Astrocyte of the spinal cord (primary cell): ENCODE results near the gene SYCP2L.

Experiments
- DNase-seq: peaks from one replicate; pipeline ENCODE4 v3.0.0; 2011; ENCODE audit warnings: low read depth, low spot score
- H3K4me3 ChIP-seq: 2 replicates; pipeline ENCODE4 v1.5.1; 2011; ENCODE audit warnings: low read depth, mild to moderate bottlenecking, low read length, moderate library complexity
- in situ Hi-C: cut with HindIII; loops from 2 replicates; pipeline ENCODE4 v1.10.0; 2017; ENCODE audit warnings: low sequenced_read_pairs
- TF ChIP-seq, protein P1 (sequence below): IDR thresholded peaks from 2 replicates; pipeline ENCODE4 v1.5.1; 2012; ENCODE audit warnings: low read depth, mild to moderate bottlenecking, low read length, inconsistent platforms

The SYCP2L gene

DNA sequence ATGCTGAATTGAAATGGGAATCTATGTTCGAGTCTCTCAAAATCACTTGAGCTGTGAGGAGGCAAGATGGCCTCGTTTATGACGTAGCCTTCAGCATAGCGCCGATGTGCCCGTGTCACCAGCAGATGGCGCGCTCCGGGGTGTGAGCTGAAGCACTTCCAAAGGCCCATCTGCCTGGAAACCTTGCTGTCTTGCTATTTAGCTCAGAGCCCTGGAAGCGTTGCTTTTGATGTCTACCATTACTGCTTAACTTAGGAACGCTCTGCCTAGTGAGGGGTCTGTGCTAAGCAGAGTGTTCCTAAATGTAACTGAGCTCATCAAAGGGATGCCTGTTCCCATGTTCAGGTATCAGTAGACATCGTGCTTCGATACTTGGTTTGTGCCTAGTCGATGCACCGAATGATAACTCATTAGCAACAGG, 67.7 kb downstream of the SYCP2L start:
- in situ Hi-C loops, result loop anchor here (25.0 kb wide), 1 partner anchor 533 kb away; no protein-coding TSS in a partner anchor
- TF ChIP-seq, protein P1, sequence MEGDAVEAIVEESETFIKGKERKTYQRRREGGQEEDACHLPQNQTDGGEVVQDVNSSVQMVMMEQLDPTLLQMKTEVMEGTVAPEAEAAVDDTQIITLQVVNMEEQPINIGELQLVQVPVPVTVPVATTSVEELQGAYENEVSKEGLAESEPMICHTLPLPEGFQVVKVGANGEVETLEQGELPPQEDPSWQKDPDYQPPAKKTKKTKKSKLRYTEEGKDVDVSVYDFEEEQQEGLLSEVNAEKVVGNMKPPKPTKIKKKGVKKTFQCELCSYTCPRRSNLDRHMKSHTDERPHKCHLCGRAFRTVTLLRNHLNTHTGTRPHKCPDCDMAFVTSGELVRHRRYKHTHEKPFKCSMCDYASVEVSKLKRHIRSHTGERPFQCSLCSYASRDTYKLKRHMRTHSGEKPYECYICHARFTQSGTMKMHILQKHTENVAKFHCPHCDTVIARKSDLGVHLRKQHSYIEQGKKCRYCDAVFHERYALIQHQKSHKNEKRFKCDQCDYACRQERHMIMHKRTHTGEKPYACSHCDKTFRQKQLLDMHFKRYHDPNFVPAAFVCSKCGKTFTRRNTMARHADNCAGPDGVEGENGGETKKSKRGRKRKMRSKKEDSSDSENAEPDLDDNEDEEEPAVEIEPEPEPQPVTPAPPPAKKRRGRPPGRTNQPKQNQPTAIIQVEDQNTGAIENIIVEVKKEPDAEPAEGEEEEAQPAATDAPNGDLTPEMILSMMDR, result peak; percentile 95
- no peak overlapping the region for H3K4me3 ChIP-seq
- peak; percentile 77 for DNase-seq

DNA sequence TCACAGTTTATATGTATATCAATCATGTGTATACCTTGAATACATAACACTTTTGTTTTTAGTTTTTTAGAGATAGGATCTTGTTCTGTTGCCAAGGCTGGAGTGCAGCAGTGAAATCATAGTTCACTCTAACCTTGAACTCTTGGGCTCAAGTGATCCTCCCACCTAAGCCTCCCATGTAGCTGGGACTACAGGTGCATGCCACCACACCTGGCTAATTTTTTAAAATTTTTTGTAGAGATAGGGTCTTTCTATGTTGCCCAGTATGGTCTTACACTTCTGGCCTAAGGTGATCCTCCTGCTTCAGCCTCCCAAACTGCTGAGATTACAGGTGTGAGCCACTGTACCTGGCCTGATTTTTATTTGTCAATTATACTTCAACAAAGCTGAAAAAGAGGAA, 69.9 kb downstream of the SYCP2L start:
- in situ Hi-C loops, result loop anchor here (25.0 kb wide), 1 partner anchor 531 kb away; no protein-coding TSS in a partner anchor
- H3K4me3 ChIP-seq, result no peak overlapping the region
- TF ChIP-seq, protein P1, result no peak
- DNase-seq, result no peak

GRCh38 chr6:10957414-10957886, 70.6 kb downstream of the SYCP2L start:
- no peak for DNase-seq
- in situ Hi-C loops, result loop anchor here (25.0 kb wide), 1 partner anchor 530 kb away; no protein-coding TSS in a partner anchor
- H3K4me3 ChIP-seq, result no peak overlapping the region
- TF ChIP-seq, protein P1, result no peak

DNA sequence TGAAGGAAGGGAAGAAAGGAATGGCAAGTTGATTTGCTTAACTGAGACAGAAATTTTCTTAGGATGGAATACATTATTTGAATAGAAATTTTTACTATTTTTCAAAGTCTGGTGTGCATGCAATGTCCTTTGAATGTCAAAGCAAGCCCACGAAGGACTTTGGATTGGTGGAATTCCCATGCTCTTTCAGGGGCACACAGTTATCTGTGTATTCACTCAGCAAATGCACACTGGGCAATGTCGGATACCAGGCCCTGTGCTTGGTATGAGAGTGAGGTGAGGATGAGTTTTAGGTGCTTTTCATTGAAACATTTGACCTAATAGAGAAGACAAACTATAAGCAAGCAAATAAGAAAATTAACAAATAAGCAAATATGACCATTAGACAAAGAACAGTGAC, 73.3 kb downstream of the SYCP2L start:
- TF ChIP-seq, protein P1, result no peak
- no peak for DNase-seq
- in situ Hi-C loops, result loop anchor here (25.0 kb wide), 1 partner anchor 527 kb away; no protein-coding TSS in a partner anchor
- H3K4me3 ChIP-seq, result no peak overlapping the region

- in situ Hi-C loops, result loop anchor here (25.0 kb wide), 1 partner anchor 525 kb away; no protein-coding TSS in a partner anchor
- no peak for DNase-seq
- TF ChIP-seq, protein P1, result no peak
- no peak overlapping the region for H3K4me3 ChIP-seq
Measured at GRCh38 chr6:10961837-10962236, 75.0 kb downstream of the SYCP2L start.

GRCh38 chr6:10962673-10963072, 75.8 kb downstream of the SYCP2L start:
- DNase-seq, result peak; percentile 75
- H3K4me3 ChIP-seq, result no peak overlapping the region

More at GRCh38 chr6:10962673-10963072, 75.8 kb downstream of the SYCP2L start:
- TF ChIP-seq, protein P1, result no peak
- in situ Hi-C loops, result loop anchor here (25.0 kb wide), 1 partner anchor 525 kb away; no protein-coding TSS in a partner anchor
